Stimulated activated naive CD4-positive, alpha-beta T cell treated with Interleukin-2 at 50 U/mL for 16 hours (primary cell): ENCODE measurements around the gene FRMD5.
"Not testable (repeated sequence)": the region's sequence is repeated elsewhere in the genome, so short reads cannot be mapped to it uniquely, and the experiment has no call there.

ENCODE experiments used
- DNase-seq: peaks from one replicate; lab custom pipeline; 2025; lab: John Stamatoyannopoulos, UW

FRMD5 gene

GRCh38 chr15:43893956-43894355 lies 301.1 kb downstream of the FRMD5 start:
- DNase-seq = no peak

GRCh38 chr15:43889042-43889441 lies 306.0 kb downstream of the FRMD5 start:
- no peak for DNase-seq

GRCh38 chr15:43887901-43888300 lies 307.2 kb downstream of the FRMD5 start:
- no peak for DNase-seq

- no peak for DNase-seq
Measured at GRCh38 chr15:43886558-43886957, 308.5 kb downstream of the FRMD5 start.

- no peak for DNase-seq
Measured at GRCh38 chr15:43883571-43883970, 311.5 kb downstream of the FRMD5 start.

- no peak for DNase-seq
Measured at GRCh38 chr15:43881944-43882343, 313.1 kb downstream of the FRMD5 start.

GRCh38 chr15:43881245-43881644 lies 313.8 kb downstream of the FRMD5 start:
- DNase-seq = no peak

- no peak for DNase-seq
Measured at GRCh38 chr15:43880406-43881194, 314.5 kb downstream of the FRMD5 start.

- DNase-seq = no peak
Measured at GRCh38 chr15:43879386-43880355, 315.4 kb downstream of the FRMD5 start.

GRCh38 chr15:43878446-43878845 lies 316.6 kb downstream of the FRMD5 start:
- DNase-seq = no peak

- no peak for DNase-seq
Measured at GRCh38 chr15:43877371-43877770, 317.7 kb downstream of the FRMD5 start.

- DNase-seq = no peak
Measured at GRCh38 chr15:43876872-43877271, 318.2 kb downstream of the FRMD5 start.

- DNase-seq = no peak
Measured at GRCh38 chr15:43873651-43874050, 321.4 kb downstream of the FRMD5 start.

- DNase-seq = no peak
Measured at GRCh38 chr15:43872416-43873020, 322.6 kb downstream of the FRMD5 start.

GRCh38 chr15:43871835-43872234 lies 323.2 kb downstream of the FRMD5 start:
- no peak for DNase-seq

- DNase-seq = no peak
Measured at GRCh38 chr15:43868406-43868805, 326.7 kb downstream of the FRMD5 start.

GRCh38 chr15:43867096-43867495 lies 328.0 kb downstream of the FRMD5 start:
- no peak for DNase-seq

GRCh38 chr15:43866636-43867035 lies 328.4 kb downstream of the FRMD5 start:
- DNase-seq = not testable (repeated sequence)

GRCh38 chr15:43859546-43859945 lies 335.5 kb downstream of the FRMD5 start:
- no peak for DNase-seq

- DNase-seq = no peak
Measured at GRCh38 chr15:43854801-43855200, 340.3 kb downstream of the FRMD5 start.

- no peak for DNase-seq
Measured at GRCh38 chr15:43852607-43853006, 342.5 kb downstream of the FRMD5 start.

GRCh38 chr15:43851251-43851650 lies 343.8 kb downstream of the FRMD5 start:
- no peak for DNase-seq

GRCh38 chr15:43845421-43845820 lies 349.6 kb downstream of the FRMD5 start:
- no peak for DNase-seq
